Neuronal stem cell (in vitro differentiated cells): ENCODE measurements around the gene SMOC2.

Experiments used
- DNase-seq: peaks from one replicate; pipeline ENCODE4 v3.0.0-alpha.2; 2013; ENCODE audit warnings: low spot score
- H2AFZ ChIP-seq: one replicate; pipeline ENCODE4 v1.6.1; 2013; ENCODE audit warnings: mild to moderate bottlenecking, low read length, inconsistent platforms
- H2AK5ac ChIP-seq: 2 replicates; pipeline ENCODE4 v1.6.1; 2013; ENCODE audit warnings: low read depth, mild to moderate bottlenecking, inconsistent platforms, low read length, moderate library complexity, mixed read lengths
- H2BK120ac ChIP-seq: 2 replicates; pipeline ENCODE4 v1.6.1; 2013; ENCODE audit warnings: low read depth, mild to moderate bottlenecking, inconsistent platforms, low read length, moderate library complexity, mixed read lengths
- H2BK12ac ChIP-seq: one replicate; pipeline ENCODE4 v1.6.1; 2013; ENCODE audit warnings: low read length, inconsistent platforms
- H2BK15ac ChIP-seq: 2 replicates; pipeline ENCODE4 v1.6.1; 2013; ENCODE audit warnings: mild to moderate bottlenecking, low read length, inconsistent platforms, mixed read lengths
- H2BK5ac ChIP-seq: one replicate; pipeline ENCODE4 v1.6.1; 2013; ENCODE audit warnings: inconsistent platforms, mild to moderate bottlenecking, low read length, moderate library complexity
- H3K14ac ChIP-seq: one replicate; pipeline ENCODE4 v1.6.1; 2013; ENCODE audit warnings: low read length, inconsistent platforms
- H3K18ac ChIP-seq: 2 replicates; pipeline ENCODE4 v1.6.1; 2013; ENCODE audit warnings: low read length, inconsistent platforms
- H3K23ac ChIP-seq: 2 replicates; pipeline ENCODE4 v1.6.1; 2013; ENCODE audit warnings: low read depth, mild to moderate bottlenecking, mixed read lengths, low read length, inconsistent platforms; ENCODE audit not compliant: poor library complexity
- H3K27ac ChIP-seq: replicated peaks from 3 replicates; pipeline ENCODE4 v1.5.1; 2013; ENCODE audit warnings: low read length, inconsistent platforms
- H3K27me3 ChIP-seq, 3 experiments: 2 replicates each; pipeline ENCODE4 v1.6.1; 2013; ENCODE audit warnings: low read length in 3 of 3, mild to moderate bottlenecking in 2 of 3, inconsistent platforms in 1 of 3, low read depth in 1 of 3, mixed read lengths in 1 of 3, moderate library complexity in 1 of 3; ENCODE audit not compliant: control insufficient read depth in 3 of 3, insufficient read depth in 3 of 3
- H3K36me3 ChIP-seq, 2 donors: replicated peaks in 1 of 2; 2 replicates each; pipeline ENCODE4 v1.6.1; 2013; ENCODE audit warnings: low read length in 2 of 2; ENCODE audit not compliant: control insufficient read depth in 2 of 2, insufficient read depth in 2 of 2
- H3K4ac ChIP-seq: 2 replicates; pipeline ENCODE4 v1.6.1; 2013; ENCODE audit warnings: inconsistent platforms, mild to moderate bottlenecking, low read length, moderate library complexity
- H3K4me1 ChIP-seq, 2 donors: 1 replicate in 1 of 2; 2 replicates in 1 of 2; pipeline ENCODE4 v1.6.1; 2013; ENCODE audit warnings: low read length in 2 of 2, low read depth in 1 of 2; ENCODE audit not compliant: control insufficient read depth in 2 of 2, insufficient read depth in 1 of 2
- H3K4me2 ChIP-seq: one replicate; pipeline ENCODE4 v1.6.1; 2013; ENCODE audit warnings: mild to moderate bottlenecking, low read length, inconsistent platforms; ENCODE audit not compliant: insufficient read depth, poor library complexity, severe bottlenecking
- H3K4me3 ChIP-seq, 2 donors: 2 replicates each; pipeline ENCODE4 v1.5.1; 2013; ENCODE audit warnings: low read length in 2 of 2, mild to moderate bottlenecking in 2 of 2, inconsistent platforms in 1 of 2, moderate library complexity in 1 of 2
- H3K79me1 ChIP-seq: one replicate; pipeline ENCODE4 v1.6.1; 2013; ENCODE audit warnings: low read depth, mild to moderate bottlenecking, inconsistent platforms, low read length, moderate library complexity
- H3K9ac ChIP-seq: one replicate; pipeline ENCODE4 v1.6.1; 2013; ENCODE audit warnings: mild to moderate bottlenecking, low read depth, low read length, inconsistent platforms; ENCODE audit not compliant: poor library complexity
- H3K9me3 ChIP-seq, 2 donors: replicated peaks in 1 of 2; 2 replicates each; pipeline versions ENCODE3 to v1.6.1; 2013; ENCODE audit warnings: low read length in 2 of 2, mild to moderate bottlenecking in 2 of 2, inconsistent platforms in 1 of 2, low read depth in 1 of 2, mixed read lengths in 1 of 2, moderate library complexity in 1 of 2; ENCODE audit not compliant: control insufficient read depth in 2 of 2, insufficient read depth in 1 of 2
- H4K8ac ChIP-seq: one replicate; pipeline ENCODE4 v1.6.1; 2013; ENCODE audit warnings: low read depth, mild to moderate bottlenecking, inconsistent platforms, low read length, moderate library complexity
- H4K91ac ChIP-seq: one replicate; pipeline ENCODE4 v1.6.1; 2013; ENCODE audit warnings: low read length, low read depth, mild to moderate bottlenecking, inconsistent platforms; ENCODE audit not compliant: poor library complexity
- WGBS, 2 donors: extraction: QIAGEN DNeasy Blood & Tissue Kit; methylation state at CpG; one replicate each; pipeline ENCODE4 v1.1.7; 2013; ENCODE audit warnings: missing lambda C conversion rate in 2 of 2, mixed read lengths in 1 of 2; ENCODE audit not compliant: insufficient read length in 2 of 2, insufficient replicate concordance in 1 of 2; ENCODE audit errors: extremely low coverage in 2 of 2; 5-methylcytosine and 5-hydroxymethylcytosine counted together

The SMOC2 gene

DNA sequence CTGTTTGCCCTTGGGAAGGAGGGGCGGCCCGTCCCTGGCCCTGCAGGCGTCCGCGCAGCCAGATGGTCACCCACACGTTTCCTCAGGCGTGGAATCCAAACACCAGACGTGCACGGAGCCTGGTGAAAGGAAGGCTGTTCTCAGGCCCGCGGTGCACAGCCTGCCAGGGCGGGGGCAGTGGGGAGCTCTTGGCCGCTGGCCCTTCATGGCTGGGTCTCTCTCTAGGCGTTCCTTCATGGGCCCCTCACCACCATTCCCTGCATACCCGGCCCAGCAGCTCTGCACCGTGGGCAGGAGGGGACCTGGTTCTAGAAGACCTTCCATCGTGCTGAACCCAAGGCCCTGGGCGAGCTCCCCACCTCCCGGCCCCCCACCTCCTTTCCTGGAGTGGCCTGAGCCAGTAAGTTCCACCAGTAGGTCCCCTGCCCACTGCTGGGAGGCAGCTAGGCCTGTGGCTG, 30.4 kb upstream of the SMOC2 start:
- peak overlapping the region; percentile 68 for H3K23ac ChIP-seq
- H3K79me1 ChIP-seq = no peaks in the 10 kb centered on the region
- H2AK5ac ChIP-seq = peak overlapping the region; percentile 78
- DNase-seq = no peak
- H2BK15ac ChIP-seq = no peak overlapping the region
- no peaks in the 10 kb centered on the region for H3K4me1 ChIP-seq
- H3K27ac ChIP-seq = no peak overlapping the region
- peak overlapping the region; percentile 28 for H2BK5ac ChIP-seq
- no CpG with 5 or more reads among the region's 19 CpGs for WGBS, 2 donors
- H2BK12ac ChIP-seq = no peak overlapping the region
- no peak overlapping the region for H4K8ac ChIP-seq
- peak overlapping the region; percentile 80 for H3K18ac ChIP-seq
- H3K9ac ChIP-seq = no peak overlapping the region
- H3K4ac ChIP-seq = no peak overlapping the region
- no peak overlapping the region for H3K4me3 ChIP-seq
- H2BK120ac ChIP-seq = no peak overlapping the region
- no peak overlapping the region for H3K4me2 ChIP-seq
- no peaks in the 10 kb centered on the region for H3K36me3 ChIP-seq
- H3K27me3 ChIP-seq = peaks cover 0 to 8% (median 0%) of the 10 kb centered on the region in 3 experiments
- H3K9me3 ChIP-seq = no peaks in the 10 kb centered on the region
- no peak overlapping the region for H2AFZ ChIP-seq
- no peak overlapping the region for H4K91ac ChIP-seq
- no peak overlapping the region for H3K14ac ChIP-seq

DNA sequence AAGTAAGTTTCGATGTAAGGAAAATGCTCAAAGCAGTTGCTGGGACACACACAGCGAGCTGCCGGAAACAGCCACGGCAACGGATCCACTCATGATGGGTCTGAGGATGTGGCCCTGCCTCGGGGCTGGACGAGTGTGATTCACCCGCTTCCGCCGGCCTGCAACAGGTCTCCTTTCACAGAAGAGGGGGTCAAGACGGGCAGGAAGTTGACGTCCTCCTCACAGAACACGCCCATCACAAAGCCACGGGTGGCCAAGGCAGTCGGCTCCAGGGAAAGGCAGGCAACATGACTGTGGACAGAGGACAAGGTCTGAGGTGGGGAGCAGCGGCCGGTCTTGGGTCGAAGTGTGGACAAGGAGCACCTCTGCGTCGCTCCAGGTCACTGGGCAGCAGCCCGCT, 29.9 kb upstream of the SMOC2 start:
- no peak overlapping the region for H3K23ac ChIP-seq
- no peak overlapping the region for H2BK15ac ChIP-seq
- no peak overlapping the region for H2AK5ac ChIP-seq
- no peak overlapping the region for H4K91ac ChIP-seq
- peaks cover 0 to 8% (median 0%) of the 10 kb centered on the region in 3 experiments for H3K27me3 ChIP-seq
- no peak for DNase-seq
- peak overlapping the region; percentile 9 for H3K14ac ChIP-seq
- no peaks in the 10 kb centered on the region for H3K9me3 ChIP-seq
- no peaks in the 10 kb centered on the region for H3K79me1 ChIP-seq
- H2BK120ac ChIP-seq = no peak overlapping the region
- no peaks in the 10 kb centered on the region for H3K4me1 ChIP-seq
- no CpG with 5 or more reads among the region's 21 CpGs for WGBS, 2 donors
- H2BK12ac ChIP-seq = no peak overlapping the region
- no peak overlapping the region for H3K27ac ChIP-seq
- no peak overlapping the region for H2BK5ac ChIP-seq
- H3K9ac ChIP-seq = no peak overlapping the region
- H3K4ac ChIP-seq = no peak overlapping the region
- H3K4me2 ChIP-seq = no peak overlapping the region
- peak overlapping the region; percentile 74 for H3K18ac ChIP-seq
- no peak overlapping the region for H4K8ac ChIP-seq
- no peaks in the 10 kb centered on the region for H3K36me3 ChIP-seq
- H3K4me3 ChIP-seq = no peak overlapping the region
- H2AFZ ChIP-seq = peak overlapping the region; percentile 16

DNA sequence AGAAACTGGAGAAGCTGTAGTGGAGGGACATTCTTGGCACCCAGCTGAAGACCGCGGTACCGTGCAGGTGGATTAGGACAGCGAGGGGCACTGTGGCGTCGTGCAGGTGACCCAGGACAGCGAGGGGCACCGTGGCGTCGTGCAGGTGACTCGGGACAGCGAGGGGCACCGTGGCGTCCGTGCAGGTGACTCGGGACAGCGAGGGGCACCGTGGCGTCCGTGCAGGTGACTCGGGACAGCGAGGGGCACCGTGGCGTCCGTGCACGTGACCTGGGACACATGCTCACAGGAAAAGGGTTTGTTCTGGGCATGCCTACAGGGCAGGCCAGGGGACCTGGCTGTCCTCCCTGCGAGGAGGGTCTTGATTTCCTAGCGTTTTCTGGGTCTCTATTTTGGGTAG, 29.2 kb upstream of the SMOC2 start:
- no peak overlapping the region for H3K23ac ChIP-seq
- H3K4me3 ChIP-seq = no peak overlapping the region
- H3K14ac ChIP-seq = no peak overlapping the region
- H3K27ac ChIP-seq = no peak overlapping the region
- H3K79me1 ChIP-seq = no peaks in the 10 kb centered on the region
- no peaks in the 10 kb centered on the region for H3K4me1 ChIP-seq
- H4K8ac ChIP-seq = no peak overlapping the region
- no peaks in the 10 kb centered on the region for H3K9me3 ChIP-seq
- H2BK5ac ChIP-seq = no peak overlapping the region
- H2BK120ac ChIP-seq = no peak overlapping the region
- H3K27me3 ChIP-seq = peaks cover 0 to 4% (median 0%) of the 10 kb centered on the region in 3 experiments
- H2BK12ac ChIP-seq = no peak overlapping the region
- H3K4ac ChIP-seq = no peak overlapping the region
- no peak overlapping the region for H2AK5ac ChIP-seq
- H2BK15ac ChIP-seq = no peak overlapping the region
- no peak overlapping the region for H3K9ac ChIP-seq
- H4K91ac ChIP-seq = no peak overlapping the region
- no CpG with 5 or more reads among the region's 28 CpGs for WGBS, 2 donors
- H3K18ac ChIP-seq = peak overlapping the region; percentile 46
- H2AFZ ChIP-seq = no peak overlapping the region
- no peak overlapping the region for H3K4me2 ChIP-seq
- DNase-seq = no peak
- H3K36me3 ChIP-seq = no peaks in the 10 kb centered on the region

DNA sequence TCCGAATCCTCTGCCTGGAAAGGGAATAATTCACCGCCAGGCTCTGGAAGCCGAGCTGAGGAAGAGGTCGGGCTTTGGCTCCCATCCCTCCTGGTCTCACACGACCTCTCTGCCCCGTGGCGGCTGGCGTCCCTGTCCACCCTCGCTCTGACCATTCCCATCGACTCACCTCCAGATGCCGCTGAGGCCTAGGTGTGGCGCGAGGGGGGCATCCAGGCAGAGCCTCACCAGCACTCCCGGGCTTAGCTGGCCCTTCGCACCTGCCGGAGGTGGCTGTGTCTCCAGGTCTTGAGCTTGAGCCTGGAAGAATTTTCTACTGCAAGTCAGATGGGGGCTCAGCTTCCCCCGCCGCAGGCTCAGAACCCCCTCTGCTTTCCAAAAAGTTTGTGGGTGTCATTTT, 28.5 kb upstream of the SMOC2 start:
- Histone ChIP-seq H2AK5ac (no peak overlapping the region), H2AFZ (no peak overlapping the region), H4K91ac (no peak overlapping the region)

More for the DNA sequence above, 28.5 kb upstream of the SMOC2 start:
- Histone ChIP-seq H3K14ac (no peak overlapping the region), H3K4me3 (no peak overlapping the region), H3K23ac (no peak overlapping the region), H3K9me3 (no peaks in the 10 kb centered on the region), H2BK5ac (no peak overlapping the region), H3K4ac (no peak overlapping the region), H3K36me3 (no peaks in the 10 kb centered on the region), H2BK120ac (no peak overlapping the region), H4K8ac (no peak overlapping the region), H3K18ac (no peak overlapping the region), H3K9ac (no peak overlapping the region), H3K4me1 (no peaks in the 10 kb centered on the region), H3K4me2 (no peak overlapping the region), H2BK15ac (no peak overlapping the region), H2BK12ac (no peak overlapping the region), H3K27ac (no peak overlapping the region), H3K27me3 (peaks cover 0 to 4% (median 0%) of the 10 kb centered on the region in 3 experiments), H3K79me1 (no peaks in the 10 kb centered on the region)
- no CpG with 5 or more reads among the region's 18 CpGs for WGBS, 2 donors
- no peak for DNase-seq
